ENCODE measurements around the gene CD79B. TPM values are rescaled to one million over a fixed set of nuclear protein-coding genes. Genes with fewer than 3 reads are reported as not detected.

Gene CD79B
- total RNA-seq (1 to 10 TPM; 2.7 to 3.5 TPM), polyA plus RNA-seq (ENCODE audit: insufficient read length in 6 of 6) (1 to 10 TPM; 1.8 to 3.2 (median 2.0) TPM)
- long read RNA-seq, donor 1, partial matches to known transcripts, result 0 of 9 reads
- long read RNA-seq, donor 1, other reads (novel, unspliced or antisense), result 0 of 9 reads
- long read RNA-seq, donor 2, partial matches to known transcripts, result 0 of 1 reads
- long read RNA-seq, donor 2, other reads (novel, unspliced or antisense), result 0 of 1 reads
- long read RNA-seq, donor 3, partial matches to known transcripts, result 0 of 1 reads
- long read RNA-seq, donor 3, other reads (novel, unspliced or antisense), result 0 of 1 reads
- long read RNA-seq, donor 4, partial matches to known transcripts, result 3 of 4 reads
- long read RNA-seq, donor 4, other reads (novel, unspliced or antisense), result 0 of 4 reads
- long read RNA-seq, donor 5, partial matches to known transcripts, result 0 of 2 reads
- long read RNA-seq, donor 5, other reads (novel, unspliced or antisense), result 0 of 2 reads
- long read RNA-seq, donor 6, partial matches to known transcripts, result 0 of 2 reads
- long read RNA-seq, donor 6, other reads (novel, unspliced or antisense), result 0 of 2 reads
- long read RNA-seq, donor 7, partial matches to known transcripts, result 0 of 2 reads
- long read RNA-seq, donor 7, other reads (novel, unspliced or antisense), result 0 of 2 reads
- long read RNA-seq, donor 8, partial matches to known transcripts, result 0 of 1 reads
- long read RNA-seq, donor 8, other reads (novel, unspliced or antisense), result 0 of 1 reads
- long read RNA-seq, donor 9, result 0 reads
- long read RNA-seq, donor 10, partial matches to known transcripts, result 0 of 4 reads
- long read RNA-seq, donor 10, other reads (novel, unspliced or antisense), result 2 of 4 reads
- long read RNA-seq, donor 11, result 0 reads
- long read RNA-seq, donor 12, partial matches to known transcripts, result 0 of 1 reads
- long read RNA-seq, donor 12, other reads (novel, unspliced or antisense), result 0 of 1 reads

DNA sequence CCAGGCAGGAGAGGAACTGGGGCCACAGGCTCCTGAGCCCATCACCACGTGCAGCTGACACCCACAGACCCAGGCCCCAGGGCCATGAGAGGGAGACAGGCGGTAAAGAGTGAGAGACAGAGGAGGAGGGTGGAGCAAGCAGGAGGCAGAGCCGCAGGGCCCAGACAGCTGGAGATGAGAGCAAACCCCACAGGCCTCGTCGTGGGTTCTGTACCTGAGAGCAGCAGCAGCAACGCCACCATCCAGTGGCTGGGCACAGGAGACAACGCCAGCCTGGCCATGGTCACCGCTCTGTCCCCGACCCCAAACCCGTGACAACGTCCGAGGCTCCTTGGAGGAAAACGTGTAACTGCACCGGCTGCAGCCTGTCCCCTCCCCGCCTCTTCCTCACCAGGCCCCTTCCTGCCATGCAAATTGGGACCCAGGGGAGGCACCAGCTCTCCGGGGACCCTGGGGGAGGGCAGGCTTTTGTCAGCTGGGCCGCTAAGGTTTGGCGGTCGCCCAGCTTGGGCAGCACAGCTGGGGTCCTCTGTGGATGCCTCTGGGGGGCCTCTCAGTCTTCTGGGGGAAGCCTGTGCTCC is at the start of gene CD79B:
CD79B (minus strand) TSS at position 351 of the 581 bp plus-strand sequence; CDS start at position 281, 70 bp downstream.
- DNase-seq (peak in 1 of 4 donors; percentile 68), ATAC-seq (no peak)
- peak within 1 kb of the TSS in 1 of 2 donors; percentile 13 for H3K4me3 ChIP-seq
- H3K27ac ChIP-seq, result peak within 1 kb of the TSS in 1 of 2 donors; percentile 23
- no peaks in the 10 kb centered on the region for H3K36me3 ChIP-seq
- peaks cover 0 to 19% of the 10 kb centered on the region in 2 donors for H3K4me1 ChIP-seq
- TF ChIP-seq, protein P1, sequence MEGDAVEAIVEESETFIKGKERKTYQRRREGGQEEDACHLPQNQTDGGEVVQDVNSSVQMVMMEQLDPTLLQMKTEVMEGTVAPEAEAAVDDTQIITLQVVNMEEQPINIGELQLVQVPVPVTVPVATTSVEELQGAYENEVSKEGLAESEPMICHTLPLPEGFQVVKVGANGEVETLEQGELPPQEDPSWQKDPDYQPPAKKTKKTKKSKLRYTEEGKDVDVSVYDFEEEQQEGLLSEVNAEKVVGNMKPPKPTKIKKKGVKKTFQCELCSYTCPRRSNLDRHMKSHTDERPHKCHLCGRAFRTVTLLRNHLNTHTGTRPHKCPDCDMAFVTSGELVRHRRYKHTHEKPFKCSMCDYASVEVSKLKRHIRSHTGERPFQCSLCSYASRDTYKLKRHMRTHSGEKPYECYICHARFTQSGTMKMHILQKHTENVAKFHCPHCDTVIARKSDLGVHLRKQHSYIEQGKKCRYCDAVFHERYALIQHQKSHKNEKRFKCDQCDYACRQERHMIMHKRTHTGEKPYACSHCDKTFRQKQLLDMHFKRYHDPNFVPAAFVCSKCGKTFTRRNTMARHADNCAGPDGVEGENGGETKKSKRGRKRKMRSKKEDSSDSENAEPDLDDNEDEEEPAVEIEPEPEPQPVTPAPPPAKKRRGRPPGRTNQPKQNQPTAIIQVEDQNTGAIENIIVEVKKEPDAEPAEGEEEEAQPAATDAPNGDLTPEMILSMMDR (IDR thresholded peaks at IDR 0.05), result no peak
- no peaks in the 10 kb centered on the region for H3K9me3 ChIP-seq
- intact Hi-C loops (cut with DNase I), result no loop called here
- H3K27me3 ChIP-seq, result no peaks in the 10 kb centered on the region

DNA sequence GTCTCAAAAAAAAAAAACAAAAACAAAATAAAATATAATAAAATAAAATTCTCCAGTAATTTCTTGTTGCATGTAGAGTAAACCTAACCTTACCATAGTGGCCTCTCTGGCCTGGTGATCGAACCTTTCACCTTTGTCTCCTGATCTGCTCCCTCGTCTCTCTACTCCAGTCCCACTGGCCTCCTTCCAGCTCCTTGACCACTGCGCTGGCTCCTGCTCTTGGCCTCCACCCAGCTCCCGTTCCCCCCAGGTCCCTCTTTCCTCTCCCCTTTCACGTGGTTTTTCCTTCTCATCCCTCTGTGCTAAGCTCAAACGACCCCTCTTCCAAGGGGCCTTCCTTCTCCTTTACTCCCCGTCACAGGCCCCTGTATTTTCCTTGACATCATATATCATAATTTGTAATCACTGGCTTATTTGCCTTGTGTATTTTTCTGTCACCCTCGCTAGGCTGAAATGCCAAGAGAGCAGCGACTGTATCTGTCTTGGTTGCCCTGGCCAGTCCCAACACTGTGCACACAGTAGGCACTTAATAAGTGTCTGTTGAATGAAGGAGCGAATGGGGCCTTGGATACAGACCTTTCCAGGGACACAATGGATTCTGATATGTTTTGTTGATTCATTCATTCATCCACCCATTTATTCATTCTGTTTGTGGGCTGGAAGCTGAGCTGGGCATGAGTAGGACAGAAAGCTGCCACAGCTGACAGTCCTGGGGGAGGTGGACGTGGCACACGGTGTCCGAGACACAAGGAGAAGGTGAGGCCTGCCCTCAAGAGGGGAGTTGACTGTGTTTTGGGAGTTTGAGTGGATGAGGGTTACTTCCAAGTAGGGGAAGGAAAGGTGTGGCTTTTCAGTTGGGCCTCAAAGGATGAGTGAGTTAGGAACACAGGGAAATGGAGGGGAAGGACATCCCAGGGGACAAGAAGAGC is 46.4 kb upstream of the CD79B start:
- no peak overlapping the region for H3K4me3 ChIP-seq
- intact Hi-C loops (cut with DNase I), result no loop called here
- no peak for ATAC-seq
- no peak for DNase-seq
- TF ChIP-seq, protein P1 (IDR thresholded peaks at IDR 0.05), result no peak
- peaks cover 3 to 8% of the 10 kb centered on the region in 2 donors for H3K4me1 ChIP-seq
- peaks cover 0 to 9% of the 10 kb centered on the region in 2 donors for H3K9me3 ChIP-seq
- H3K36me3 ChIP-seq, result no peaks in the 10 kb centered on the region
- H3K27me3 ChIP-seq, result no peaks in the 10 kb centered on the region
- no peak overlapping the region for H3K27ac ChIP-seq

DNA sequence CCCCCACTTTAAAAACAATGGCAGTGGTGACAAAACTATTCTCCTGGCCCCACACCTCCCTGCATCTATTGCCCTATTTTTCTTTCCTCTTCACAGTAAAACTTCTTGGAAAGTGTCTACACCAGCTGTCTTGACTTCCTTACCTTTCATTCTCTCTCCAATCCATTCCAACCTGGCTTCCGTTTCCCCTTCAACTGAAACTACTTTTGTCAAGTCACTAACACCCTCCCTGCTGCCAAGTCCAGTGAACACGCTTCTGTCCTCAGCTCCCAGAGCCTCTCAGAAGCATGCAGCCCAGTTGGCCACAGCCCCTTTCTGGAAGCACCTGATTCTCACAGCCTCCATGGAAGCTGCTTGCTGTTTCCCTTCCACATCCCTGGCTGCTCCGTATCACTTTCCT is 44.6 kb upstream of the CD79B start:
- H3K9me3 ChIP-seq, result peaks cover 0 to 2% of the 10 kb centered on the region in 2 donors
- intact Hi-C loops (cut with DNase I), result no loop called here
- no peak overlapping the region for H3K4me3 ChIP-seq
- H3K36me3 ChIP-seq, result no peaks in the 10 kb centered on the region
- no peak for DNase-seq
- H3K27ac ChIP-seq, result no peak overlapping the region
- no peaks in the 10 kb centered on the region for H3K27me3 ChIP-seq
- ATAC-seq, result no peak
- no peaks in the 10 kb centered on the region for H3K4me1 ChIP-seq
- TF ChIP-seq, protein P1 (IDR thresholded peaks at IDR 0.05), result no peak

DNA sequence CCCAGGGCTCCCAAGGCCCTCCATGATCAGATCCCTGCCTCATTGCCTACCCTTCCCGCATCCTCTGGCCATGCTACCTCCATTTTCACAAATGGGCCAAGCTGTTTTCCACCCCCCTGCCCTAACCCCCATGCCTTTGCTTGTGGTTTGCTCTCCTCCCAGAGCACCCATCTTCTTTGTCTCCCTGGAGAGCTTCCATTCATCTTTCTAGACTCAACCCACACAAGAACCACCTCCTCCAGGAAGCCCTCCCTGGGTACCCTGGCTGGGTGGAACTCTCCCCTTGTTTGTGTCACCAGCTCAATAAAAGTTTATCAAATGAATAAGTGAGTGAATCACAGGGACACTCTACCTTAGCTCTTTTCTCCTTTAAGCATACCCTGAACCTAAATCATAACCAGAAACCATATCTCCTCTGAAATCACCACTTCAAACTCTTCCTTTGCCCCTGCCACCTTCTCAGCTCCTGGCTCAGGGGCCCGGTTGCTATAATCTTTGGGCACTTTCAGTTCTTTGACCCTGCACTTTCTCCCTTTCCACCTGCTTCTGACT is 43.5 kb upstream of the CD79B start:
- TF ChIP-seq, protein P1 (IDR thresholded peaks at IDR 0.05), result no peak
- H3K4me1 ChIP-seq, result no peaks in the 10 kb centered on the region
- H3K9me3 ChIP-seq, result no peaks in the 10 kb centered on the region
- ATAC-seq, result no peak
- no peak overlapping the region for H3K27ac ChIP-seq
- intact Hi-C loops (cut with DNase I), result no loop called here
- no peak for DNase-seq
- H3K36me3 ChIP-seq, result no peaks in the 10 kb centered on the region
- no peaks in the 10 kb centered on the region for H3K27me3 ChIP-seq
- no peak overlapping the region for H3K4me3 ChIP-seq

Data from left lung (tissue), 14 donors.